GM12892 (cell line): ENCODE results near the gene RNF187.
"Not testable (repeated sequence)": the region's sequence is repeated elsewhere in the genome, so short reads cannot be mapped to it uniquely, and the experiment has no call there.

Experiments
- DNase-seq: peaks from one replicate; pipeline ENCODE4 v3.0.0; 2011; ENCODE audit not compliant: insufficient read length
- FAIRE-seq: peaks from 2 replicates; lab custom pipeline; 2011; peaks lifted over from hg19 to GRCh38; lab: Jason Lieb, UNC
- POLR2A ChIP-seq: IDR thresholded peaks from 2 replicates; pipeline ENCODE4 v1.6.1; 2011; ENCODE audit warnings: low read depth, low read length, control low read depth
- POLR2AphosphoS5 ChIP-seq: IDR thresholded peaks from 2 replicates; pipeline ENCODE4 v1.6.1; 2011; ENCODE audit warnings: low read depth, low read length, control low read depth
- TAF1 ChIP-seq: IDR thresholded peaks from 2 replicates; pipeline ENCODE4 v1.6.1; 2011; ENCODE audit warnings: low read depth, mild to moderate bottlenecking, control low read depth, low read length, borderline replicate concordance

Gene RNF187

DNA sequence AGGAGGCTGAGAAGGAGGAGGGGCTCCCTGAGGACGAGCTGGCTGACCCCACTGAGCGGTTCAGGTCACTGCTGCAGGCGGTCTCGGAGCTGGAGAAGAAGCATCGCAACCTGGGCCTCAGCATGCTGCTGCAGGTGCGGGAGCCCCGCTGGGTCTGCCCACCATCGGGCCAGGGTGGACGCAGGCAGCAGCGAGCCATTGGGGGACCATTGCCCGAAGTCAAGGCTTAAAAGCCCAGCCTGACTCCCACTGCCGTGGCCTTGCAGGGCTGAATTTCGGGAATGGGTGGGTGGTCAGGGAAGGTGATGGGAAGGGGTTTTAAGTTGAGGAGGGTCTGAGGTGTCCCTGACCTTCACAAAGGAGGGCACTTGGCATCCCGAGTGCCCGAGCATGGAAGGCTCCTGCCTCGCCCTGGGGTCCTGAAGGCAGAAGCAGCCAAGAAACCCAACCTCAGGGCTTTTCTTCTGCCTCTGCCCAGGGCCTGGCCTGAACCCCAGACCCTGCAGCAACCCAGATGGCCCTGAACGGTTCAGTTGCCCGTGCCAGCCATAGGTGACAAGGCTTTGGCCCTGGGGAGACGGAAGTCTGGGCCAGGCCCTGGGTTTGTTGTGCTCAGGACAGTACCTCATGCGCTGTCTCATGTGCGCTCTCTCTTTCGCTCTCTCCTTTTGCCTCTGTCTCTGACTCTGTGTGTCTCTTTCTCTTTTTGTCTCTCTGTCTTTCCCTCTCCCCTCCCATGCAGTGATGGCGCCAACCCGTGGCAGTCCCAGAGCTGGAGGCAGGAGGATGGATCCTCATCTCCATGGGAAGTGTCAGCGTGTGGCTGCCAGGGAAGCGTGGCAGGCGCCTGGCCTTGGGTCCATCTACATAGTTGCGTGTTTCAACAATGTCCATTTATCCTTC is 6.2 kb downstream of the RNF187 start:
- TF ChIP-seq TAF1 = no peak
- no peak for TF ChIP-seq POLR2AphosphoS5
- no peak for TF ChIP-seq POLR2A
- FAIRE-seq (no peak), DNase-seq (no peak)

GRCh38 chr1:228494044-228494353 is 6.8 kb downstream of the RNF187 start:
- DNase-seq (no peak), FAIRE-seq (no peak)
- TF ChIP-seq TAF1 = no peak
- TF ChIP-seq POLR2AphosphoS5 = no peak
- TF ChIP-seq POLR2A = no peak

DNA sequence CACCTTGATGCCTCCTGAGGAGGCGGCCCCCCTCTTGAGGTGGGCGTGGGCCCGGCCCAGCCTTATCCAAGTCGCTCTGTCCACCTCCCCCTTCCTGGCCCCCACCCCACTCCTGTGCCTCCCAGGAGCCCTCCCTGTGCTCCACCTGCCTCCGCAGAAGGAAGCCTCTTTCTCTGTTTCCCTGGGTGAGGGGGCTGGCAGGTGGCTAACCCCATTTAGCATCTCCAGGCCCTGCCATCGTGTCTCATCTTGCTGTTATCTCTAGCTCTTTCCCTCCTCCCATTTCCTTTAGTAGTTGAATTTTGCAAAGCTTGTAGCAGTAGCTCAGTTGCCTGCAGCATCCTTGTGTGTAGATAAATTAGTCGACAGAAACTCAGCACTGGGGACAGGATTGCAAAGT is 7.2 kb downstream of the RNF187 start:
- TF ChIP-seq POLR2A (no peak), POLR2AphosphoS5 (no peak), TAF1 (no peak)
- no peak for FAIRE-seq
- no peak for DNase-seq

DNA sequence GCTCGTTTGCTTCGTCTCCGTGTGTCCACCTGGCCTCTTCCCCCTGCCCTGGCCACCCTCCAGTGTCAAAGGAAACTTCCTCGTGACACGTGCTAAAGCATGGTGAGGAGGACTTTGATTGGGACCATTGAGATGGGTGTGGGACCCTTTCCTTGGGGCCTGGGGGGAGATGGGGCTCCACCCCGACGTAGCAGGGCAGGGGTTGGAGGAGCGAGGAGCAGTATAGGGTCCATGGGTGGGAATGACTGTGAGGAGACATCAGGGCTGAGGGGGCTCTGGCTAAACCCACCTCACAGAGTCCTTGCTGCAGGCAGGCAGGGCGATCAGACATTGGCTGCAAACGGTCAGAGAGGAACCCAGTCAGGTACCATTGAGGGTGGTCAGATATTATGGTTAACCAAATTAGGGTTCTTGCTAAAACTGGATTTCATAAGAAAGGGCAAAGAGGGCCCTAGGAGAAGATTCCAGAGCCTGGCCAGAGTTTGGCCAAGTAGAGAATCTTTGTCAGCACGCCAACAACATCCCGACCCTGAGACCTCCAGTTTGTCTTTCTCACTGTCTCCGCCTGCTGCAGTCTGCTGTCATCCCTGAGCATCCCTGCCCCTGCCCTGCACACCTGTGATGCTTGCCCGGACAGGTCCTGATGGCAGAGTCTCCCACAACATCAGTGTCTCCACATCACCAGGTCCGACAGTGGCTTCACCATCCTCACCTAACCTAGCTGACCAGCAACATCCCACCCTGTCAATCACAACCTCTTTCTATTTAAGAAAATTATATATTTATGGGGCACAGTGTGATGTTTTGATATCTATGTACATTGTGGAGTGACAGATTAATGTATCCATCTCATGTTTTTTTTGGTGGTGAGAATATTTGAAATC is 8.0 kb downstream of the RNF187 start:
- FAIRE-seq (no peak), DNase-seq (no peak)
- TF ChIP-seq POLR2AphosphoS5 (no peak), TAF1 (no peak), POLR2A (no peak)

- DNase-seq = no peak
- no peak for TF ChIP-seq TAF1
- TF ChIP-seq POLR2AphosphoS5 = no peak
- TF ChIP-seq POLR2A = no peak
- FAIRE-seq = no peak
Observed at GRCh38 chr1:228496084-228496483, 8.9 kb downstream of the RNF187 start.

DNA sequence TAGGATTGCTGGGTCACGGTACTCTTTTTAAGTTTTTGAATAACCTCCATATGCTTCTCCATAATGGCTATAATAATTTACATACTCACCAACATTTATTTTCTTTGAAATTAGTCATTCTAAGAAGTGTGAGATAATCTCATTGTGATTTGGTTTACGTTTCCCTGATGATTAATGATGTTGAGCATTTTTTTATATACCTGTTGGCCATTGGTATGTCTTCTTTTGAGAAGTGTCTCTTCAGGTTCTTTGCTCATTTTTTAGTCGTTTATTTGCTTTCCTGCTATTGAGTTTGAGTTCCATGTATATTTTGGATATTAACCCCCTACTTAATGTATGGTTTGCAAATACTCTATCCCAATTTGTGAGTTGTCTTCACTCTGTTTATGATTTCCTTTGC is 9.3 kb downstream of the RNF187 start:
- TF ChIP-seq TAF1 = no peak
- no peak for TF ChIP-seq POLR2A
- no peak for TF ChIP-seq POLR2AphosphoS5
- no peak for FAIRE-seq
- DNase-seq = no peak

DNA sequence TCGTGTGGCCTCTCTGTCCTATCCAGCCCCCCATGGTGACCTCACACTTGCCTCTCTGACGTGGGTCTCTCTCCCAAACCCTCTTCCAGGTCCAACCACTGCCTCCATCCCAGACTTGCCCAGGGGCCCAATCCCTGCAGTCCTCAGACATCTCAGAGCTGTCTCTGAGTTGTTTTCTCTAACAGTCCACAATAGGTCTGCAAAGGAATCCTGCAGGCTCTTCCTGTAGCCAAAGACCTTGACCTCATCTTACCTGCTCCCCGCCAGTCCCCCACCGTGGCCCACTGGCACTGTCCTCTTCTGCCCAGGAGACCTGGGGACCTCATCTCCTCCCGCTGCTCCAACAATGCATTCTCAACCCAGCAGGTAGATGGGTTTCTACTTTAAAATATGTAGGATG is 10.0 kb downstream of the RNF187 start:
- FAIRE-seq = no peak
- no peak for DNase-seq
- TF ChIP-seq POLR2AphosphoS5 (no peak), TAF1 (no peak), POLR2A (no peak)

DNA sequence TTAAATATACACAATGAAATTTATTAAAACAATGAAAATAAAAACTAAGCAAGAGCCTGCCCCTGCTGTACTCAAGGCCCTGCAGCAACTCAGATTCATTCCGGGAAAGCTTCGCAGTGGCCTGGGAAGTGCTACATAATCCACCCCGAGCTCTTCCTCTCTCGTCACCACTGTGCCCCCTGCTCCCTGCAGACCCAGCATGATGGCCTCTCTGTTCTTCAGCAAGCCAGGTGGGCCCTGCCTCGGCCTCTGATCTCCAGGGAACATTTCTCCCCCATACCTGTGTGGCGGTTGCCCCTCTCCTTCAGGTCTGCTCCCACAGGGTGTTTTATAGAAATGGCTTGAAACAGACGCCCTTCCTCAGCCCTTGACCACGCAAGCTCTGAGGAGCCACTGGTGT is 10.6 kb downstream of the RNF187 start:
- FAIRE-seq (no peak), DNase-seq (no peak)
- TF ChIP-seq POLR2AphosphoS5 (no peak), POLR2A (no peak)

GRCh38 chr1:228500143-228500734 is 13.1 kb downstream of the RNF187 start:
- no peak for FAIRE-seq
- TF ChIP-seq POLR2A (no peak), POLR2AphosphoS5 (no peak), TAF1 (no peak)
- DNase-seq = no peak

GRCh38 chr1:228500901-228501871 is 14.0 kb downstream of the RNF187 start:
- TF ChIP-seq POLR2AphosphoS5 = no peak
- no peak for TF ChIP-seq TAF1
- TF ChIP-seq POLR2A = no peak
- peak; percentile 66 for DNase-seq
- FAIRE-seq = peak; percentile 87

- FAIRE-seq (no peak), DNase-seq (no peak)
- no peak for TF ChIP-seq TAF1
Observed at GRCh38 chr1:228502522-228502921, 15.3 kb downstream of the RNF187 start.

DNA sequence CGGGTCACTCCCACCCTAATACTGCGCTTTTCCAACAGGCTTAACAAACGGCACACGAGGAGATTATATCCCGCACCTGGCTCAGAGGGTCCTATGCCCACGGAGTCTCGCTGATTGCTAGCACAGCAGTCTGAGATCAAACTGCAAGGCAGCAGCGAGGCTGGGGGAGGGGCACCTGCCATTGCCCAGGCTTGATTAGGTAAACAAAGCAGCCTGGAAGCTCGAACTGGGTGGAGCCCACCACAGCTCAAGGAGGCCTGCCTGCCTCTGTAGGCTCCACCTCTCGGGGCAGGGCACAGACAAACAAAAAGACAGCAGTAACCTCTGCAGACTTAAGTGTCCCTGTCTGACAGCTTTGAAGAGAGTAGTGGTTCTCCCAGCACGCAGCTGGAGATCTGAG is 18.8 kb downstream of the RNF187 start:
- DNase-seq, FAIRE-seq: not testable (repeated sequence)
